Activated T-cell treated with anti-CD3 and anti-CD28 coated beads for 4 hours (primary cell): Measurements from ENCODE around the gene SCNN1B.
"Not testable (repeated sequence)": the region's sequence is repeated elsewhere in the genome, so short reads cannot be mapped to it uniquely, and the experiment has no call there.

ENCODE experiments used
- DNase-seq: peaks from one replicate; pipeline ENCODE4 v3.0.0-alpha.2; 2020

Gene SCNN1B, protein sequence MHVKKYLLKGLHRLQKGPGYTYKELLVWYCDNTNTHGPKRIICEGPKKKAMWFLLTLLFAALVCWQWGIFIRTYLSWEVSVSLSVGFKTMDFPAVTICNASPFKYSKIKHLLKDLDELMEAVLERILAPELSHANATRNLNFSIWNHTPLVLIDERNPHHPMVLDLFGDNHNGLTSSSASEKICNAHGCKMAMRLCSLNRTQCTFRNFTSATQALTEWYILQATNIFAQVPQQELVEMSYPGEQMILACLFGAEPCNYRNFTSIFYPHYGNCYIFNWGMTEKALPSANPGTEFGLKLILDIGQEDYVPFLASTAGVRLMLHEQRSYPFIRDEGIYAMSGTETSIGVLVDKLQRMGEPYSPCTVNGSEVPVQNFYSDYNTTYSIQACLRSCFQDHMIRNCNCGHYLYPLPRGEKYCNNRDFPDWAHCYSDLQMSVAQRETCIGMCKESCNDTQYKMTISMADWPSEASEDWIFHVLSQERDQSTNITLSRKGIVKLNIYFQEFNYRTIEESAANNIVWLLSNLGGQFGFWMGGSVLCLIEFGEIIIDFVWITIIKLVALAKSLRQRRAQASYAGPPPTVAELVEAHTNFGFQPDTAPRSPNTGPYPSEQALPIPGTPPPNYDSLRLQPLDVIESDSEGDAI

DNA sequence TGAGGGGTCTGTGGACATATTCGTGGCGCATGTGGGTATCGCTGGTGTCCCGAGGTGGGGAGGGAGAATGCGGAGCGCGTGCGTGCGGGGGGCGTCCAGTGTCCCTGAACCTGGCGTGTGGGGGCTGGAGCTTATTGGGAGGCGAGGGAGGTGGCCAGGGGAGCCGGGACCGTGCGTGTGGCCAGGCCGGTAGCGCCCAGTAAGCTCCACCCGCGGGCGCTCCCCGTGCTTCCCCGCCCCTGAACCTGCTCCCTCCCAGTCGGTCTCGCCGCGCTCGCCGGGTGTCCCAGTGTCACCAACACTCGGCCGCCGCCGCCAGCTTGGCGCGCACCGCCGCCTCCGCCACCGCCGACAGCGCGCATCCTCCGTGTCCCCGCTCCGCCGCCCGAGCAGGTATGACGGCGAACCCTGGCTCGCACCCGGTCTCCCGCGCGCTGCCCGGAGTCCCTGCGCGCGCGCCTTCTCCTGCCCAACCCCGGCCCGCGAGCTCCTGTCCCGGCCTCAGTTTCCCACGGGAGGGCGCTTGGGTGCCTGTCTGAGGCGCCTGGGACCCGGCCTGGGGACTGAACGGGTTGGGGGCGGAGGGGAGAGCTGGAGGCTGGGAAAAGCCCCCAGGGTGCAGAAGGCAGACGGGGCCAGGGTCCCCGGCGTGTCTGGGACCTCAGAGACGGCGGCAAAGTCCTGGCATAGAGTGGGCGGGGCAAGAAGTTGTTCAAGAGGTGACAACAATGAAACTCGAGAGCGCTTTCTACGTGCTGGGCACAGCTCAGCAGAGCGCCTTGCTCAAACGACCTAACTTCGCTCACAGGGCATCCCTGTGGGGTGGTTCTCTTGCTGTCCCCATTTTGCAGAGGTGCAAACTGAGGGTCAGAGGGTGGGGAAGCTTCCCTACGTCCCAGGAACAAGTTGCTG, at the start of gene SCNN1B:
Gene SCNN1B (plus strand): TSS at position 258 of the 912 bp plus-strand sequence. CDS start 46,298 bp downstream, outside the sequence.
- DNase-seq = no peak

DNA sequence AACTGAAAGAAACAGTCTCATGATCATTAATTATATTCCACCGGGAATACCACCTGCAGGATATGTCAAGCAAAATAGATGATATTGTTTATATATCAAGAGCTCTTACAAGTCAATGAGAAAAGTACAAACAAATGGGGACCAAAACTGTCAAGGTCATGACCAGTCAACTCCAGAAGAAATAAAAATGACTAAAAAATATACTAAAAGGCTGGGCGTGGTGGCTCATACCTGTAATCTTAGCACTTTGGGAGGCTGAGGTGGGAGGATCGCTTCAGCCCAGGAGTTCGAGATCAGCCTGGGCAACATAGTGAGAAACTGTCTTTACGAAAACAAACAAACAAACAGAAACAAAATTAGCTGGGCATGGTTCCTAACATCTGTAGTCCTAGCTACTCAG, 49.8 kb upstream of the SCNN1B start:
- DNase-seq = no peak

GRCh38 chr16:23253650-23254049, 48.5 kb upstream of the SCNN1B start:
- not testable (repeated sequence) for DNase-seq

- no peak for DNase-seq
These were observed 47.8 kb upstream of the SCNN1B start for GRCh38 chr16:23254338-23254737.

DNA sequence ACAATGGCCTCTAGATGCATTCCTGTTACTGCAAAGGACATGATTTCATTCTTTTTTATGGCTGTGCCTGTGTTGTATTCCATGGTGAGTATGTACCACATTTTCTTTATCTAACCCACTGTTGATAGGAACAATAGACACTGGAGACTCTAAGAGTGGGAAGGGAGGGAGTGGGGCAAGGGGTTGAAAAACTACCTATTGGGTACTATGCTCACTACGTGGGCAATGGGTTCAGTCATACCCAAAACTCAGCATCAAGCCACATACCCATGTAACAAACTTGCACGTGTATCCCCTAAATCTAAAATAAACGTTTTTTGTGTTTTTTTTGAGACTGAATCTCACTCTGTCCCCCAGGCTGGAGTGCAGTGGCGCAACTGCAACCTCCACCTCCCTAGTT, 47.1 kb upstream of the SCNN1B start:
- no peak for DNase-seq

GRCh38 chr16:23256440-23256839, 45.7 kb upstream of the SCNN1B start:
- no peak for DNase-seq

GRCh38 chr16:23257682-23258081, 44.4 kb upstream of the SCNN1B start:
- no peak for DNase-seq

GRCh38 chr16:23258919-23259237, 43.2 kb upstream of the SCNN1B start:
- DNase-seq = no peak

DNA sequence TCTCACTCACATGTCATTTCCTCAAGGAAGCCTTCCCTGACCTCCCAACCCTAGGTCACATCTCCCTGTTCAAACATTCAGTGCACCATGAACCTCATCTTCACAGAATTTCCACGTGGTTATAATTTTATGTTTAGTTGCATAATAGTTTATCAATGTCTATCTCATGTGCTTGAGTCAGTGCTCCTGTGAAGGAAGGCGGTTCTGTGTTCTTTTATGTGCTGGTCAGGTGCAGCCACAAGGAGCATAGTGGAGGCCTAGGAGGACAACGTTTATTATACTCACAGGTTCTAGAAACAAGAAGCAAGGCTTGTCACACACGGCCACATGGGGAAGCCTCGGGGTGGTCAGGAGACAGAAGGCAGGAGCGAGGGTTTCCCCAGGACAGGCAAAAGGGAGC, 34.5 kb upstream of the SCNN1B start:
- DNase-seq = no peak

GRCh38 chr16:23268561-23268960, 33.5 kb upstream of the SCNN1B start:
- DNase-seq = no peak

- no peak for DNase-seq
These were observed 32.7 kb upstream of the SCNN1B start for GRCh38 chr16:23269248-23269953.

DNA sequence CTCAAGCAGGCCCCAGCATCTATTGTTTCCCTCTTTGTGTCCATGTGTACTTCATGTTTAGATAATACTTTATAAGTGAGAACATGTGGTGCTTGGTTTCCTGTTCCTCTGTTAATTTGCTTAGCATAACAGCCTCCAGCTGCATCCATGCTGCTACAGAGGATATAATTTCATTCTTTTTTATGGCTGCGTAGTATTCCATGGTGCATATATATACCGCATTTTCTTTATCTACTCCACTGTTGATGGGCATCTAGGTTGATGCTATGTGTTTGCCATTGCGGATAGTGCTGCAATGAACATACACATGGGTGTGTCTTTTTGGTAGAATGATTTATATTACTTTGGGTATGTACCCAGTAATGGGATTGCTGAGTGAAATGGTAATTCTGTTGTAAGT, 31.4 kb upstream of the SCNN1B start:
- DNase-seq = no peak

DNA sequence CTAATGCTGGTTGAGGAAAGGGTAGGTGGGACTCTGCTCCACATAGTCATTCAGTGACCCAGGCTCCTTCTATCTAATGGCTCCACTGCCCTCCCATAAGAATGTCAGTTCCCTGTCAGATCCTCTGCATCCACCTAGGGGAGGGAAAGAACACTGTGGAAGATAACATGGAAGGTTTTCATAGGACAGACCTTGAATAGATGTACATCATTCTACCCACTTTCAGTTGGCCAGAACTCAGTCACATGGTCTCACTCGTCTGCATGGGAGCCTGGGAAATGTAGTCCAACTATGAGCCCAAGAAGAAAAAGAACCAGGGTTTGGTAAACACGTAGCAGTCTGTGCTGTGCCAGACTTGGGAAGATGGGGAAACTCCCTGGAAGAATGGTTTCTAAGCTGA, 27.1 kb upstream of the SCNN1B start:
- no peak for DNase-seq

DNA sequence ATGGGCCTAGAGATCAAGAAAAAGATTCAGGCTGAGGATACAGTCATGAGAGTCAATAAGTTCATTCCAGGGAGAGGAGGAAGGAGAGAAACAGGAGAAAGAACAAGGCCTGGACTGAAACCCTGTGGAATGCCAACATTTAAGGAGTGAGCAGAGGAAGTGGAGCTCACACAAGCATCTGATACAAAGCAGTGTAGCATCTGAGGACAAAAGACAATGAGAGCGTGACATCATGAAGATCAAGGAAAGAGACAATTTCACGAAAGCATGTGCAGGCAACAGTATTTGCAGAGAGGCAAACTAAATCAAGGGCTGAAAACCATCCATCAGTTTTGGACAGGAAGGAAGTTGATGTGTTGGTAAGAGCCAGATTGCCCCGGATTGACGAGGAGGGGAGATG, 25.3 kb upstream of the SCNN1B start:
- no peak for DNase-seq

- DNase-seq = no peak
These were observed 24.1 kb upstream of the SCNN1B start for GRCh38 chr16:23278031-23278430.

- no peak for DNase-seq
These were observed 22.4 kb upstream of the SCNN1B start for GRCh38 chr16:23279721-23280153.

- DNase-seq = no peak
These were observed 21.6 kb upstream of the SCNN1B start for GRCh38 chr16:23280483-23280967.

GRCh38 chr16:23282568-23282967, 19.5 kb upstream of the SCNN1B start:
- DNase-seq = no peak

- DNase-seq = no peak
These were observed 18.5 kb upstream of the SCNN1B start for GRCh38 chr16:23283571-23283970.

GRCh38 chr16:23284584-23284983, 17.5 kb upstream of the SCNN1B start:
- DNase-seq = no peak

- no peak for DNase-seq
These were observed 16.0 kb upstream of the SCNN1B start for GRCh38 chr16:23286131-23286532.

GRCh38 chr16:23288209-23288608, 13.9 kb upstream of the SCNN1B start:
- DNase-seq = no peak
